ENCODE data around the gene PHACTR2.
"Not testable (repeated sequence)": the region's sequence is repeated elsewhere in the genome, so short reads cannot be mapped to it uniquely, and the experiment has no call there.

Gene PHACTR2

GRCh38 chr6:143677891-143678791, at the start of gene PHACTR2:
TSS of gene PHACTR2 (plus strand) at chr6:143677965. CDS start at chr6:143678164, 199 bp downstream.
- peak; percentile 77 for DNase-seq

GRCh38 chr6:143629104-143630080, 48.4 kb upstream of the PHACTR2 start:
- DNase-seq = no peak

GRCh38 chr6:143631196-143631595, 46.6 kb upstream of the PHACTR2 start:
- DNase-seq = not testable (repeated sequence)

GRCh38 chr6:143632894-143633293, 44.9 kb upstream of the PHACTR2 start:
- DNase-seq = no peak

GRCh38 chr6:143634486-143634885, 43.3 kb upstream of the PHACTR2 start:
- peak; percentile 8 for DNase-seq

GRCh38 chr6:143637691-143638090, 40.1 kb upstream of the PHACTR2 start:
- DNase-seq = no peak

GRCh38 chr6:143642403-143642802, 35.4 kb upstream of the PHACTR2 start:
- no peak for DNase-seq

GRCh38 chr6:143647191-143647590, 30.6 kb upstream of the PHACTR2 start:
- DNase-seq = no peak

GRCh38 chr6:143647732-143648131, 30.0 kb upstream of the PHACTR2 start:
- no peak for DNase-seq

GRCh38 chr6:143649319-143649718, 28.4 kb upstream of the PHACTR2 start:
- DNase-seq = not testable (repeated sequence)

- not testable (repeated sequence) for DNase-seq
Observed at GRCh38 chr6:143651328-143651727, 26.4 kb upstream of the PHACTR2 start.

GRCh38 chr6:143652841-143653331, 24.9 kb upstream of the PHACTR2 start:
- no peak for DNase-seq

GRCh38 chr6:143655541-143655940, 22.2 kb upstream of the PHACTR2 start:
- no peak for DNase-seq

- DNase-seq = no peak
Observed at GRCh38 chr6:143656026-143656425, 21.7 kb upstream of the PHACTR2 start.

- no peak for DNase-seq
Observed at GRCh38 chr6:143657809-143658208, 20.0 kb upstream of the PHACTR2 start.

GRCh38 chr6:143660170-143660569, 17.6 kb upstream of the PHACTR2 start:
- DNase-seq = not testable (repeated sequence)

GRCh38 chr6:143664171-143664570, 13.6 kb upstream of the PHACTR2 start:
- no peak for DNase-seq

GRCh38 chr6:143666007-143666406, 11.8 kb upstream of the PHACTR2 start:
- not testable (repeated sequence) for DNase-seq

- DNase-seq = not testable (repeated sequence)
Observed at GRCh38 chr6:143669483-143669882, 8.3 kb upstream of the PHACTR2 start.

- peak; percentile 87 for DNase-seq
Observed at GRCh38 chr6:143673669-143674068, 4.1 kb upstream of the PHACTR2 start.

GRCh38 chr6:143674483-143675381, 3.0 kb upstream of the PHACTR2 start:
- DNase-seq = no peak

- DNase-seq = no peak
Observed at GRCh38 chr6:143675382-143675900, 2.3 kb upstream of the PHACTR2 start.

Measured in fibroblast of skin of right quadriceps (primary cell).